DMS79 (cell line): Measurements from ENCODE around the gene SOX9.
"Not testable (repeated sequence)": the region's sequence is repeated elsewhere in the genome, so short reads cannot be mapped to it uniquely, and the experiment has no call there.

ENCODE experiments used
- DNase-seq: peaks from one replicate; lab custom pipeline; 2025; lab: John Stamatoyannopoulos, UW

SOX9 gene

DNA sequence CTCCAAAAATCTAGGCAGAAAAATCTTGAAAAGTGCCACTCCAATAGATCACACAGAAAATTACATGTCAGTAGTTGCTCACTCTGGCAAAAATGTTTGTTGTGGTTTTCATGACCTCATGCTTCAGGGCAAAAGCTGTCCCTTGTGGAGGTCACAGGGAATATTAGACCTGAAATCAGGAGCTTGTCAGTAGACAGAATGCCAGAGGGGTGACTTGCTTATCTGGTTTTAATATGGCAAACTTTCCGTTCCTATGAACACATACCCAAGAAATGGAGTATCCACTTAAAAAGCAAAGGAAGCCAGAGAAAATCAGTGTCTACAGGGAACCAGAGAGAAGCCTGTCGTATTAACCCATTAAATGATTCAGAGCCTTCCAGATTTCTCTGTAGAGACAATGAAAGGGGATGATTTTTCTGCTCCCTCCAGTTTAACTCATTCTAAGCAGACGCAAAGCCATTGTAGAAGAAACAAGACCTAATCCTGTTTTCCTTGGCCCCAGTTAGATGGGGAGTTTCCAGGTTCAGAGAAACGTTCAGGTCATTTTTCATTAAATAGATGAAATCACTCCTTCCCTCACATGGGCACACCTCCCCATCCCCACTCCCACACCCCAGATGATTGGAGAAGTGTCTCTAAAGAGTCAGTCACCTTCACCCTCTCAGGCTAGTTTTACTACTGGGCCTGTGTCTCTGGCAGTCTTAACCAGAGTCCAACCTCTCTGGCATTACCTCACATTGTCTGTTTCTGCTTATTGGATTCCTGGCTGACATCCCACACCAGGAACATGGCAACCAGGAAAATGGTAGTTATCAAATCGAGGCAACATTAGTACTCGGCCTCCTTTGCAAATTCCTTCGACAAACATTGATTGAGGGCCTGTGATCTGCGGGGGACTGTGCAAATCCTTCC lies 6.0 kb downstream of the SOX9 start:
- DNase-seq, result no peak

DNA sequence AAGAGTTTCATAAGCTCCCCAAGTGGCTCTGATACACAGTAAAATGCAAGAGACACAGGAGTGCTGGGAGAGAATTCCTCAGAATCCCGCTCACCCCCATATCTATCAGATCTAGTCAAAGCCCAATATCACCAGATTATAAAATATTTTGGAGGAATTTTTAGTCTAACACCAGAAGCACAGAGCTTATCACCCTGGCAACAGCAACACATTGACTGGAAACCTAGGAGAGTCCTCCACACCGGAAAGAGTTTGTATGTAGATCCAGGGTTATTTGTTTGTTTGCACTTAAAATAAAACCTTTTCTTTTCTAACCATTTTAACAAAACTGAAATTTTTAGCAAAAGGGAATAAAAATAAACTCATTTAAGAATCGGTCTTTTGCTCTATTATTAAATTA lies 7.2 kb downstream of the SOX9 start:
- DNase-seq, result no peak

DNA sequence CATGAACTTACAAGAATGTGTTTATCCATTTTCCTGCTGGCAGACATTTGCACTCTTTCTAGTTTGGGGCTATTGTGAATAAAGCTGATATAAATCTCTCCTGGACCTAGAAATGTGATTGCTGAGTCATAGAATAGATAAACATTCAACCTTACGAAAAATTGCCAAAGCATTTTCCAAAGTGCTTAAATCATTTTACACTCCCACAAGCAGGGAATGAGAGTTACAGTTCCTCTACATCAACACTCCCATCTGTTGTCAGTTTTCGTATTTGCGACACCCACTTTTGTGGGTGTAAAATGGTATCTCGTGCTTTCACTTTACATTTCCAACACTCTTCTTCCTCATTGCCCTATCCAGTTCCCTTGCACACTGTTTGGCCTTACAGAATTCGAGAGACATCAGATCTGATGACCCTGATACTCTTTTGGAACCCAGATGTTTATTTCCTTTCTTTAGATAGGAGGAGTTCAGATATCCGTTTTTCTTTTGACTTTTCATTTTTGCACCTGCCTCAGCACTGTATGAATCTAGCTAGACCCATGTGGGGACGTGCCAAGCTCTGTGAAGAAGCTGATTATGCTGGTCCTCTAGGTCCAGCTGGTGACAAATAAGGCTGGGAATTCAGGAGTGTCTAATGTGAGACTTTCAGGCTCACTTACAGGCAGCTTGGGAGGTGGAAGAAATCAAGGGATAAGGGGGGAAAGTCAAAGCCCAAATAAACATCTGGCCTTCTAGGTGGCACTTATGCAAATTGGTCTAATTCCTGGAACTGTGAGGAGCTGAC lies 14.0 kb downstream of the SOX9 start:
- DNase-seq, result no peak

DNA sequence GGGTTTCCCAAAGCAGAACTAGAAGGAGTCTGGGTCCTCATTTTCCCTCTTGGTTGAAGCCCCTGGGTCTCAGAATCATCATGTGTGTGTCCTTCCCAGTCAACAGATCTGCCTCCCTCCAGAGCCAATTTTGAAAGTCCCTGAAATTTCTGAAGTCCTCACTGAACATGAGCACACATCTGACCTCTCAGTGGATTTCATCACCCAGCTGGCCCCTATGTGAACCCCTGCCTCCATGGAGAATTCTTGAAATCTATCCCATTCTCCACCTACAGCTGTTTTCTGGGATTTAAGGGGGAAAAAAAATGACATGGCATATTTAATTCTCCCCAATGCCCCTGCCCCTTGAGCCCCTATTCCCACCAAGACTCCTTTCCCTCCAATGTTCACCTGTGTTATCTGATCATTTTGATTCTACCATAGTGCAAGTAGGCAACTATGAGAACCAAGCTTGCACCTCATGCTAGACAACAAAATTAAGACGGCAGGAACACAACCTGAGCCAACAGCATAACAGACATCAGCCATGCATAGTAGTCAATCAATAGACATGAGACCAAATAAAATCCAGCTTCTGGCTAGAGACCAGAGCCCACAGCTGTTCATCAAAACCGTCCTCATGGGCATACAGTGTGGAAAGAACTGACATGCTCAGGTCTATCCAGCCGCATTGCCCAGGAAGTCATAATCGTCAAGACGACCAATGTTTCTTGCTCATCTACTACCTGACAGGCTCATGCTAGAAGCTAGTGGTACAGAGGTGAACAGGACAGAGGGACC lies 14.9 kb downstream of the SOX9 start:
- DNase-seq, result no peak

DNA sequence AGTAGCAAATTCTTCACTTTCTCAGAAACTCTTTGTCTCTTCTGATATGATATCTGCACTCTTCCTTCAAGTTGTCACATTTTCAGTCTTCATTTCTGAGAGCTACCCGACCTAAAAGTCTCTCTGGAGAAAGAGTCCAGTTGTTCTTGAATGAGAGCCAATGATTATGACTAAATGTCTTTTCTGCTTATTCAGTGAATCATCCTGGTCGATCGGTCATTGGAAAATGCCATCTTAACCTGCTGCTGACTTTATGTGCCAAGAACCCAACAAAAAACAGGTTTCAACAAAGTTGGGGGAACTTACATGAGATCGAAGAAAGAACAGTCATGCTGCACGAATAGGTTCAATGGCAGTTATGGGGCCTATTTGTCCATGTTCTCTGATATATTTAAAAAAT lies 15.9 kb downstream of the SOX9 start:
- DNase-seq, result no peak

DNA sequence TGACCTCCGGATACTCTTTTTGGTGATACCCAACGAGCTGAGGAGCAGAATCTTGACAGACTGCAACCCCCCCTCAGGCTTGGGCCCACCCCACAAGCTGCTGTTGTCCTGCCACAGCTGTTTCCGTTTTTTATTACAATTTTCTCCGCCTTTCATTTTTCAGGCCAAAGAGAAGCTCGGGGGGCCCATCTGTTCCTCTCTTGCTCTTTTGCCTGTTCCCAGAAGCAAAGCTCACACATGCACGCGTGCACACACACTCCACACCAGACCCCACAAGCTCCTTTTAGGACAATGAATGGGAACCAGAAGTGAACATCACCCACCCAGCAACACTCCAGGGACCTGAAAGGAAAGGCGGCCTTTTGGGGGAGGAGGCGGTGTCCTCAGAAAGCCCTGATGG lies 16.3 kb downstream of the SOX9 start:
- DNase-seq, result no peak

DNA sequence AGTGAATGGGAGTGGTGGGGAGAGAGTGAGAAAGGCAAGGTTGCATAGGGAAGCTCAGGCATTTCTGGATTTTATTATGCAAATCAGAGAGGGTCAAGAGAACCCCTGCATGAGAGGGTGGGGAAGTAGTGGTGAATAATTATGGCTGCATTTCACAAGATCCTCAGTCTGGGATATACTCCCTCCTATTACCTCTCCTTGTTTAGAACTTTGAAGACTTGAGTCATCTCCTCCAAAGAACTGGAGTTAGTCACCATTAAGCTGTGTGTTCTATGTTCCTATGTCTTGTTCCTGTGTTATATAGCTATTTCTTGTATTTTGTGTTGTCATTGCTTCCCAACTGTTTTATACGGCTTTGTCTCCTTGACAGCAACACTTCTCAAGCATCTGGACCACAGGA lies 18.4 kb downstream of the SOX9 start:
- DNase-seq, result no peak

DNA sequence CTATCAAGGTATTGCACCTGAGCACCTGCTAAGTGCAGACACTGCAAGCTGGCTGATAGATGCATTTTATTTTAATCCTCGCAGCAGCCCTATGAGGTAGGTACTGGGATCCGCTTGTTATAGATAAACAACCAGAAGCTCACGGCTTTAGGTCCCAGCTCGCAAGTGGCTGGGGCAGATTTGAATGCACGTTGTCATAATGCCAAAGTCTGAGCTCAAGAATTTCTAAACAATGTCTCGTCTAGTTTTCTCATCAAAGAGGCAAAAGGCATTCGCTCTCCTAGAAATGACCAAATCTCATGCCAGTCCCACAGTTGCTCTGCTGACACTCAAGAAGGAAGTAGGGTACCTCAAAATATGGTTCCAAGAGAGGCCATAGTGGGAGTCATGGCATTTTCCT lies 20.5 kb downstream of the SOX9 start:
- no peak for DNase-seq

DNA sequence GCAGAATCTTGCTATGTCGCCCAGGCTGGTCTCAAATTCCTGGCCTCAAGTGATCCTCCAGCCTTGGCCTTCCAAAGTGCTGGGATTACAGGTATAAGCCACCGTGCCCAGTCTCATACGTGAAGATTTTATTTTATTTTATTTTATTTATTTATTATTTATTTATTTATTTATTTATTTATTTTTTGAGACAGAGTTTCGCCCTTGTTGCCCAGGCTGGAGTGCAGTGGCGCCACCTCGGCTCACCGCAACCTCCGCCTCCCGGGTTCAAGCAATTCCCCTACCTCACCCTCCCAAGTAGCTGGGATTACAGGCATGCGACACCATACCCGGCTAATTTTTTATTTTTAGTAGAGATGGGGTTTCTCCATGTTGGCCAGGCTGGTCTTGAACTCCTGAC lies 21.3 kb downstream of the SOX9 start:
- not testable (repeated sequence) for DNase-seq

DNA sequence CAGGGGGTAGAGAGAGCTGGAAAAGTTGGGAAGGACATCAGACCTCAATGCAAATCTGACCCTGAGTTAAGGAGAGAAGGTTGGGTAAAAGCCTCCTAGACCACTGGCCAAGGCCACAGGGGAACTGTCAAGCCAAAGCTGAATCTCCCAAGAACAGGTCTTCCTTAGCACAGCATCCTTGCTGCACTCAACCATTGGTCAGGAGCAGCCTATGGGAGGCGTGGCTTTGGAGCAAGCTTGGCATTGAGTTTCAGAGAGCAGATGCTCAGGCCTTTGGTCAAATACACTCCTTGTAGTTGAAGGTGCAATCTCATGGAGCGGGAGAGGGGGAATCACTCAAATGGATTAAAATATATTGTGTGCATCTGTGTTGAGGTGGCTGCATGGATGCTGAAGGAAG lies 21.8 kb downstream of the SOX9 start:
- no peak for DNase-seq

DNA sequence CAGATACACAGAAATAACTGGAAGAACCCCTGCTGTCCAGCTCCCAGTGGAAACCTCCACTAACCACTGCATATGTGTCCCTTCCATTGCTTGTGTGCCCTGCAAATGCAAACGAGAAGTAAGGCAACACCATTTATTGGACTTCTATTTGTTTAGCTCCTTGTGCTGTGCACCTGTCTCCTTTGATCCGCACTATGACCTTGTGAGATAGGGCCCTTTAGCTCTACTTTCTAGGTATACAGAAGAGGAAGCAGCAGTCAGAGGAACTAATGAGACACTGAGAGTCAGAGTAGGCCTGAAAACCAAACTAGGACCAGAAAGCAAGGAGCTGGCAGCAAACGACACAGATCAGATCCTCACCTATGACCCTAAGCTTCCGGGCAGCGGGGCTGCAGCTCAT lies 22.4 kb downstream of the SOX9 start:
- DNase-seq, result no peak

DNA sequence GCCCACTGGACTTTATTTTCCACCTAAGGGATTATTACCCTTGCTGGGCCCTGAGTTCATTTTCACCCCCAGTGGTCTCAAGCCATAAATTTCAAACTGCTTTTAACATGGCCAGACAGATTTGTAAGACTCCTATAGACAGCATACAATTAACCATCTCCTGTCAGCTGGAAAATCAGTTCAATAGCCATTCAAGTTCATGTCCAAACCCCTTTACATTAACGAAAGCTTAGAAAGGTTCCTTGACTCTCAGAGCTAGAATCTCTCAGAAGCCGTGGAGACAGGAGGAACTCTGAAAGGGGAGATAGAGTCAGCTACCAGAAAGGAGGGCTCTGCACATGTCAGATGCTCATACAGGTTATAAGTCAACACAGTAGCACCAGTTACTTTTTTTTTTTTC lies 23.3 kb downstream of the SOX9 start:
- DNase-seq, result no peak

DNA sequence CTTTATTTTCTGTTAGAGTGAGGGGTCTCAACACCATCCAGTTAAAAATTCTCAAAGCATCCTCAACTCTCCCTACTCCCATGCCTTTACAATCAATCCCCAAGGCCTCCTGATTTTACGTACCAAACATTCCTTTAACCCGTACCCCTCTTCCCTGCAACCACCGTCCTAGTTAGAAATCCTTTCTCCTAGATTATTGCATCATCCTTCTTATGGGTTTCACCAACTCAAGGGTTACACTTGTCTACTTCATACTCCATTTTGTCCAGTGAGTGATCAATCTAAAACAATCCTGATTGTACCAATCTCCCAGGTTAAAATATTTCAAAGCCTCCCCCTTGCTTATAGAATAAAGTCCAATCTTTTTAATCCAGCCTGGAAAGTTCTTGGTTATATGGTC lies 24.7 kb downstream of the SOX9 start:
- no peak for DNase-seq

DNA sequence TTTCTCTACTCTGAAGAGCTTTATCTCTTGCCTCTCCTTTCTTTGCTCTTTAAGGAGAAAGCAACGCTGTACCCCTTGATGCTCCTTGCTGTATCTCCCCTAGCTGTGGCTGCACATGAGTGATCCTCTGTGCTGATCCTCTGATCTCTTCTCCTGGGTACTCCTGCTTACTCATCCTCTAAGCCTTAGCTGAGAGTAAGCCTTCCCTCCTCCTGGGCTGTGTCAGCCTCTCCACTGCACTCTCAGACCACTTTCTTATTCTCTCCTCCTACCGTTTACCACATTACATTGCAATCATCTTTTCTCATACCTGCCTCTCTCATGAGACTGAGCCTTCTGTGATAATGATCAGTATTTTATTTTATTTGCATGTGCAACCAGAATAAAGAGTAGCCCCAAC lies 25.1 kb downstream of the SOX9 start:
- DNase-seq, result no peak

DNA sequence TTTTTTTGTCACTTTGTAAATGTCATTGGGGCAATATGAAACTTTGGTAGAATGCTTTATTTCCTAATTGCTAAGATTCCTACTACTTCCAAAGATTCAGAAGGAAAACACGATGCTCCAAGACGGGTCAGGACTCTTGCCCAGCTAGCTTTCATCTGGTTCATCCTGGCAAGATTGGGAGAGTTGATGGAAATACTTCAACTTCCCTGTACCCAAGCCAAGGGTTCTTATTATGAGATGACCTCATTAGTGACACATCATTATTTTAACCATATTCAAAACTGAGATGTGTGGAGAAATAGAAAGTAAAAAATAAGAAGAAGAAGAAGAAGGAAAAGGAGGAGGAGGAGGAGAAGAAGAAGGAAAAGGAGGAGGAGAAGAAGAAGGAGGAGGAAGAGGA lies 25.6 kb downstream of the SOX9 start:
- no peak for DNase-seq

DNA sequence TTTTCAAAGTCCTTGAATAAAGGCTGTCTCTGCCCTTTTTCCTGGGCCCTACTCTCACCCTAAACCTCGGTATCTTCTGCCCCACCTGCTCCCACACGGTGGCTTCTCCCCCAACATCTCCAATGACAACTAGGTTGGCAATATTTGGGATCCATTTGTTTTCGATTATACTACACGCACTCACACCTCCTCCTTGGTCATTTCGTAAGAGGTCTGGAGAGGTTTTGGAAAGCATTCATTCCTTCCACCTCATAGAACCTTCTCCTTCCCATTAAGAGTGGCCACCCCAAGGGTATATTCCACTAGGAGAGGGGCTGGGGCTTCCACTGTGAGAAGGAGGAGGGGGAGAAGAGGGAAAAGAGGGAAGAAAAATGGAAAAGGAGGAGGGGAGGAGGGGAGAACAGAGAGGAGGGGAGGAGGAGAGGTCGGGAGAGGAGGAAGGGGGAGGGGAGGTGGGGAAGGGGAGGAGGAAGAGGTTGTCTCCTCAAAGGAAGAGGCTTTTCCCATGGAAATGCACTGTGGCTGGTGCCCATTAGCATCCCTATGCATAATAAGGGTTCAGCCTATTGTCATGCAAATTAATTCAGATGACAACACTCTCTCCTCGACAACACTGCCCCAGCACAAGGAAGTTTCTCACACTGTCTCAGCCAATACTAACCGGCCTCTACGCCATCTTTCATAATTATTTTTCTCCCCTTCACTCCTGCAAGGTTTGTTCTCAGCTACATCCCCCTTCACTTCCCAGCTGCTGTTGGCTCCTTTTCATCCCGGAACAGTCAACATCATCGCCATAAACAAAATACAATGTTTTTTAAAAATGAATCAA lies 30.0 kb downstream of the SOX9 start:
- DNase-seq, result no peak

DNA sequence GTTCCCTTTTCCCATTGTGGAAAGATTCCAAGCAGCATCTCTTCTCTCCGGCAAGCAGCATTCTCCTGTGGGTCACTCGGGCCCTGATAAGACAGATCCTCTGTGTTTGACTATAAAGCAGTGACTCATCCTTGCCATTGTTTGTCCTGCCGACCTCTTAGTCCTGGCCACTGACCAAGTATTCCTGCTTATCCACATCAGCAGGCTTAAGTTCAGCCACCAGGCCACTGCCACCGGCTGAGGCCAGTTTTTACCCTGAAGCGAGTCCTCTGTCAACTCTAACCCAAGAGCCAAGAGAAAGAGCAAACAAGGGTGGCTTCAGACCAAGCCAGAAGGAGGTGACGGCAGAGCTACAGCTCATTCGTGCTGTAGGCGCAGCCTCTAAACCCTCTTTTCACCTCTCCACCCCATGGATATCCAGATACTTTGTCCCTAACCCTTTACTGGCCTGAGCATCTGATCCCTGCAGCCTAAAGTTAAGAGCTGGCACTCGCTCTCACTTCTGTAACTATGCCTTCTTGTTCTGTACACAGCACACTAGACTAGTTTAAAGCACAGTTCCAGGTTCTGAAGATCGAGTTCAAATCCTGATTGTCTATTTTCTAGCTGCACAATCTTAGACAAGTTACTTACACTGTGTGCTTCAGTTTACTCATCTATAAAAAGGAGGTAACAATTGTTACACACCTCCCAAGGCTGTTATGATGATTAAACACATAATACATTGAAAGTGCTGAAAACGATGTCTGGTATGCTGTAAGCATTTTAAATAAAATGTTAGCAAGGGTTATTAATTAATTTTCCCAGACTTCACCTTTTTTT lies 31.0 kb downstream of the SOX9 start:
- no peak for DNase-seq

DNA sequence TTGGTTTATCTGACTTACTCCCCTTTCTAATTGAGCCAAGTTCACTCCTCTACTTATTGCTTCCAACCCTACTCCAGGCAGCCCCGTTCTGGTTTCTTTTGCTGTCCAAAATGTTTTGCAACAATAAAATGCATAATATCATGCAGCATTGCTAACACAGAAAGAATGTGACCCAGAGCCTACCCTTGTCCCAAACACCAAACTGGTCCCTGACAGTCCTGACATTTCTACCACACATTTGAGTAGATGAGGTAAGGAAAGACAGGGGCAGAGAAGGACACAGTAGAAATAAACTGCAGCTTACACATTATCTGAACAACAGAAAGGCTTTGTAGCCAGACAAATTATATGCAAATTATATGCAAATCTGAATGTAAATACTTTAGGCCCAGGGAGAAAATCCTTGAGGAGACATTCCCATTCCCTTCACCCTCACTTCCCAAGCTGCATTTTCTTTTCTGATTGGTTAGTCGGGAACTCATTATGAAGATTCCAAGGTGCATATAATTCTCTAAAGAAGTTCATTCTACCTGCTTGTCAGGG lies 31.6 kb downstream of the SOX9 start:
- no peak for DNase-seq

DNA sequence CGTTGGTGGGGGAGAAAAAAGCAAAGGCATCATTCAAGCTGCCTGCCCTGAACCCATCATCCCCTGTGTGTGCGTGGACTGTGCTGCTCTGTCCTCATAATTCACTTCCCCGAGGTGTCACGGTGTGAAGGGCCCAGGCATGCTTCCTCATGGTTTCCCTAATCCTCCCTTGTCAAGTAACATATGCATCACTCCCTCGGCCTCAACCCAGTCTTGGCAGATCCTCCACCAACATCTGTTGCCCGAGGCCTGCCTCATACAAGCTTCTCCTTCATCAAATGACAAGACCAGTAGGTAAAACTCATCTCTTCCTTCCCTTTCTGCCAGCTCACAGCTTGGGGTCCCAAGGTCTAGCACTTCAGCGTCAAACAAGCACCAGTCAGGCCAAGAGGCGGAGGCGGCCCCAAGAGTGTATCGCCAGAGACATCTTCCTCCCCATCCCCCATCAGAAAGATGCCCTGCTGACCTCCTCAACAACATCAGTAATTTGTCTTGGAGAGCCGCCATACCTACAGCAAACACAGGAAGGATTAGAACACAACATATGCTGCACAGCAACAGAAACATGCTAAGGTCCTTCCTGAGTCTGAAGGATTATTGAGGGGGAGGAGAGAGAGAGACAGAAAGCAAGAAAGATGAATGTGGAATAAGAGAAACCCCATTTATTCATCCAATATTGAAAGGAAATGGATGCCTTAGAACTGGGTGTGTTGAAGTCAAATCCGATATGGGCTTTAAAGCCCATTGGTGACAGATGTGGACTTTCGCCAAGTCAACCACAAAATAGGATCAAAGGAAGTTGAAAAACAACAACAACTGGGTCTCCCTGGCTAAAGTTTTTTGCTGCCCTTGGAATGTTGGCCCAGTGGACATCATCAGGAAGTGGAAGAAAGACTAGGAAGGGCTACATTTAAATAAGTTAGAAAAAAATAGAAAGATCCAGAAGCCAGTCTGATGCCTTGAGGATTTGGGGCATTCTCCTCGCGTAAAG lies 38.4 kb downstream of the SOX9 start:
- DNase-seq, result no peak
